OCI-LY7 (cell line): Measurements from ENCODE around the gene RIMBP2.

ENCODE experiments used
- EZH2phosphoT487 ChIP-seq: fragments of 200-600 bp; sonication (generic); IDR thresholded peaks from 2 replicates; pipeline ENCODE4 v1.6.1; 2018; ENCODE audit warnings: low read depth, borderline replicate concordance, mild to moderate bottlenecking, mixed run types, antibody characterized with exemption, low read length, moderate library complexity, mixed read lengths
- TF ChIP-seq, protein P1 (sequence below): fragments of 200-600 bp; sonication (generic); conservative IDR thresholded peaks from 2 replicates; pipeline ENCODE4 v1.5.1; 2014; ENCODE audit warnings: mild to moderate bottlenecking, antibody characterized with exemption, low read length, moderate library complexity, mixed read lengths

DNA sequence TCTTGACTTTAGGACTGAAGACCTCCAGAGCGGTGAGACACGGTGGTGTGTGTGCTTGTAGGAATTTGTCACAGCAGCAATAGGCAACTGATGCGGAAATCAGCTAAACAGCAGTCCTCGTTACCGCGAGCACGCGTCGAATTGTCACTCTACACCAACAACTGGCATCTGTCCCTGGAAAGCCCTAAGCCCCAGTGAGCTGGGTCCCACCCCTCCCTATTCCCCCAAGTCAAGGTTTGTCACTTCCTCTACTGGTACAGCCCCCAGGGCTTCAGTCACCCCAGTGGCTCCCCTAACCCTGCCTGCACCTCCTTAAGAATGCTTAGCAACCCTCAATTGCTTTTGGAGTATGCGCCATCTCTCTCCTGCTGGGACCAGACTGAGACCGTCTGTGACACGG lies 204.8 kb downstream of the RIMBP2 start:
- no peak for TF ChIP-seq EZH2phosphoT487
- TF ChIP-seq, protein P1, sequence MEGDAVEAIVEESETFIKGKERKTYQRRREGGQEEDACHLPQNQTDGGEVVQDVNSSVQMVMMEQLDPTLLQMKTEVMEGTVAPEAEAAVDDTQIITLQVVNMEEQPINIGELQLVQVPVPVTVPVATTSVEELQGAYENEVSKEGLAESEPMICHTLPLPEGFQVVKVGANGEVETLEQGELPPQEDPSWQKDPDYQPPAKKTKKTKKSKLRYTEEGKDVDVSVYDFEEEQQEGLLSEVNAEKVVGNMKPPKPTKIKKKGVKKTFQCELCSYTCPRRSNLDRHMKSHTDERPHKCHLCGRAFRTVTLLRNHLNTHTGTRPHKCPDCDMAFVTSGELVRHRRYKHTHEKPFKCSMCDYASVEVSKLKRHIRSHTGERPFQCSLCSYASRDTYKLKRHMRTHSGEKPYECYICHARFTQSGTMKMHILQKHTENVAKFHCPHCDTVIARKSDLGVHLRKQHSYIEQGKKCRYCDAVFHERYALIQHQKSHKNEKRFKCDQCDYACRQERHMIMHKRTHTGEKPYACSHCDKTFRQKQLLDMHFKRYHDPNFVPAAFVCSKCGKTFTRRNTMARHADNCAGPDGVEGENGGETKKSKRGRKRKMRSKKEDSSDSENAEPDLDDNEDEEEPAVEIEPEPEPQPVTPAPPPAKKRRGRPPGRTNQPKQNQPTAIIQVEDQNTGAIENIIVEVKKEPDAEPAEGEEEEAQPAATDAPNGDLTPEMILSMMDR = no peak
